Embryonic facial prominence (tissue), 1 donor: ENCODE measurements around the gene CAPSL.
"Not testable (repeated sequence)": the region's sequence is repeated elsewhere in the genome, so short reads cannot be mapped to it uniquely, and the experiment has no call there.

Experiments used
- DNase-seq: peaks from one replicate; pipeline ENCODE4 v3.0.0-alpha.2; 2016; ENCODE audit errors: extremely low spot score

CAPSL gene

DNA sequence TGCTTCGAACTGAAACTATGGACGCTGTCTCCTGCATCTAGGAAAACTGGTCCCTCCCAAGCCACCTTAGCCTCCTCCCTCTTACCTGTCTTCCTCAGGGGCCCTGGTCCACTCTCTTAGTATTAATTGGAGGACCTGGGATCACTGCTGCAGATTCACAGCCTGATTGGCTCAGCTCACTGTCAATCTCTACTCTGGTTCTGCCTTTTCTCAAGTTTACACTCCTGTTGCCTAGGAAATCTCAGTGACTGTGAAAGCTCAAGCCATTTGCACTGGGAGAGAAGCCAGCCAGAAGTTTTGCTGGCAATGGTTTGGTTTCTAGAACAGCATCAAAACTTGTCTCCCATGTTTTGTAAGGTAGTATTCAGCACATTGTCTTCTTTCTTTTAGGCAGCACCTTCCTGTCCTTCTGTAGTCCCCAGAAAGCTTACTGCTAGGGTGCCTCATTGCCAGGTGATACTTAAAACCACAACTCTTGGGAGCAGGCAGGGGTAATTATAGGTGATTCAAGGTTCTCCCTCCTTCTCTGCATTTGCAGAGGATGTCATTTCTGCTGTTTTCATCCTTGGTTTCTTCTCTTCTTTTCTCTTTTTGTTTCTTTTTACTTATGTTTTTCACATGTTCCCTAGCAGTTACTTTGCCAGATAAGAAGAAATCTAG is at the start of gene CAPSL:
TSS of gene CAPSL (minus strand) at position 55 of the 660 bp plus-strand sequence. CDS start 17,502 bp downstream, outside the sequence.
- peak; percentile 59 for DNase-seq

GRCh38 chr5:35987776-35988175 is 49.4 kb upstream of the CAPSL start:
- DNase-seq = no peak

DNA sequence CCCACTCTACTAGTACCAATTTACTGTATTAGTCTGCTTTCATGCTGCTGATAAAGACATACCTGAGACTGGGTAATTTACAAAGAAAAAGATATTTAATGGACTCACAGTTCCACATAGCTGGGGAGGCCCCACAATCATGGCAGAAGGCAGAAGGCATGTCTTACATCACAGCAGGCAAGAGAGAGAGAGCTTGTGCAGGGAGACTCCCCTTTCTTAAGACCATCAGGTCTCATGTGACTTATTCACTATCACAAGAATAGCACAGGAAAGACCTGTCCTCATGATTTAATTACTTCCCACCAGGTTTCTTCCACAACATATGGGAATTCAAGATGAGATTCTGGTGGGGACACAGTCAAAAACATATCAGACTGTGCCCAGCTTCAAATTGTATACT is 41.3 kb upstream of the CAPSL start:
- no peak for DNase-seq

- not testable (repeated sequence) for DNase-seq
These were observed 38.4 kb upstream of the CAPSL start for GRCh38 chr5:35976859-35977258.

GRCh38 chr5:35974570-35974969 is 36.1 kb upstream of the CAPSL start:
- DNase-seq = no peak

DNA sequence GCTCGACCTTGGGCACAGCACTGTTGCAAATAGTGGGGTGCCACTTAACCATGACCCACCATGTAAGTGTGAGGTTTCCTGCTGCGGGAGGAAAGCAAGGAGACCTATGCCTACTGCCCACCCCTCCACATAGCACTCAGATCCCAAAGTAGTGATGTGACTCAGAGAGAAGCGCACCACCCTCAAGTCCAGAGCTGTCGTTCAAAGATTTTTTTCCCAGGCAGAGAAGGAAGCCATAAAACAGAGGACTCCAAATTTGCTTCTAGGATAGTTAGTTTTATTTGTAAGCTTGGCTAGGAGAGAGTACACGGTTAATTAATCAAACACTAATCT is 33.4 kb upstream of the CAPSL start:
- no peak for DNase-seq

- no peak for DNase-seq
These were observed 32.9 kb upstream of the CAPSL start for GRCh38 chr5:35971186-35971877.

DNA sequence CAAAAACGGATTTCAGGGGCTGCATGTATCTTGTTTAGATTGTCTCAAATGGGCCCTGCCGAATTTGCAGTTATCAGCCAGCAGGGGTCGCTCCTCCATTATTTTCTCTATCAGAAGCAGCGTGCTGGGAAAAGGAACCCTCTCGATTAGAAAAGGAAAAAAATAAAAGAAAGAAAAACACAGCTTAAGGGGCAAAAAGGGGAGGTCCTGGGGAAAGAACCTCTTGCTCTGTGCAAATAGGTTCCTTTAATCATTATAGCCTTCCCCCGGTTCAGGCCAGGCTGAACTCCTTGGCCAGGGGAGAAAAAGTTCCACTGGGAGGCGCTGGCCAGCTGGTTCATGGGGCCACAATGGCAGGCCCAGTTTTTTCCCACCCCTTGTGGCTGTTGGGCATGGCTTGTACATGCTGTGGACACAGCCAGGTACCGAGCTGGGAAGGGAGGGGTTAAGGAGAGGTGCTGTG is 25.0 kb upstream of the CAPSL start:
- no peak for DNase-seq

DNA sequence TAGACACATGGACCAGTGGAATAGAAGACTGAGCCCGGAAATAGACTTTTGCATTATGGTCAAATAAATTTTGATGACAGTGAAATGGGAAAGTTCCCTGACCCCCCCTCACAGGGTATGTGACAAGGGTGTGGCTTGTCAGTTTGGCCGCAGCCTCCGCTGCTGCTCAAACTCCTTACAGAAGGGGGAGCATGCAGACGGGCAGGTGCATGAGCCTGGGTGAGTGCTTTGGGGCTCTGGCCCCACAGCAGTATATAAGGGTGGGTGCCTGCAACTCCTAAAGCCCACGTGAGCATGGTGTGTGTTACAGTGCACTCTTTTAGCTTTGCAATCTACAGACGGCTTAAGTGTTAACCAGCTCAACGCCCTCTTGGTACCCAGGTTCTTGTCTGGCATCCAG is 21.9 kb upstream of the CAPSL start:
- DNase-seq = no peak

- DNase-seq = no peak
These were observed 18.0 kb upstream of the CAPSL start for GRCh38 chr5:35956429-35956828.

DNA sequence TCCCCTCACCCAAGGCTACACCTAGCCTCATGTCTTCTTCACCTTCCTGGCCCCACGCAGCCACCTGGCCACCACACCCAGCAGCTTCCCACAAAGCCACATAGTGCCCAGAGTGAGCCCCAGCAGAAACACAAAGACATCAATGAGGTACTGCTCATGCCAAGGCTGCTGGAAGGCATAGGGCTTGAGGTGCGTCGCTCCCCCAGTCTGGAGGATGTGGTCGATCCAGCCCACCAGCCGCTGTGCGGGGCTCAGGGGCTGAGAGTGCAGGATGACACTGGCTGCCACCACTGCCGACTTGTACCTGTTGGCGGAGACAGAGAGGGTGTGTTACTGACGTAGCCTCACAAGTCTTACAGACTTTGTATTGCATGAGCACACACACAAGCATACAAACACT is 15.8 kb upstream of the CAPSL start:
- DNase-seq = no peak

GRCh38 chr5:35947085-35947484 is 8.7 kb upstream of the CAPSL start:
- DNase-seq = no peak

GRCh38 chr5:35939639-35940038 is 1.2 kb upstream of the CAPSL start:
- no peak for DNase-seq

- peak; percentile 49 for DNase-seq
These were observed 11.9 kb downstream of the CAPSL start for GRCh38 chr5:35926389-35927051.

GRCh38 chr5:35924950-35925722 is 13.3 kb downstream of the CAPSL start:
- no peak for DNase-seq

DNA sequence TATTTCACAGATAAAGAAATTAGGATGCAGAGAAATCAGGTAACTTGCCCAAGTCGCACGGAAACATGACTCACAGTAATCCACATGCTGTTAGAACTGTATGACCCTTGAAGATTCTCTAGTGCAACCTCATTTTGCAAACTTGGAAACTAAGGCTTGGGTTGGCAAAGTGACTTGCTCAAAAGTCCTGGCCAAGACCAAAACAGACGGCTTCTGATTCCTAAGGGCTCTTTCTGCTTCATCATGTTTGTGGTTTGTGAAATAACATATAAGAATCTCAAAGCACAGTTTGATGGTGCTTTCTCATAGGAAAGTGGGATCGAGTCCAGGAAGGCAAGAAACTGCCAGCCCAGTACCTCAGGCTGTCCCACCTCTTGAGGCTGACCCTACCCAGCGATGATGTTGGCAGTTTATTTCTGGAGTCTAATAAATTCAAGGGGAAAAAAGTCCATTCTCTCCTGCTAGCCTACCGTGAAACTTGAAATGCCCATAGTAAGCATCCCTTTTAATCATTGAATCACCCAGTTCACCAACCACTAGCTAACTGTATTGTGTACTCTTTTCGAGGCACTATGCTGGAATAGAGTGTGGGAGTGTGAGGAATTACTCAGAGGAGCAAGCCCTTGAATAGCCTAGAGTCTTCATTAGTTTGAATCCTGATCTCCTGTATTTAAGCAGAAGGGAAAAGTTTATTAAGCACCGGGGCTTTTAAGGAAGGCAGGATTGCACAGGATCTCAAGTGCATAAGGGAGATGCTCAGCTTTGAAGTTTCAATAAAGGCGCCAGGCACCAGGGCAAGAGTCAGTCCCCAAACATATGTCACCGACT is 14.1 kb downstream of the CAPSL start:
- DNase-seq = no peak

DNA sequence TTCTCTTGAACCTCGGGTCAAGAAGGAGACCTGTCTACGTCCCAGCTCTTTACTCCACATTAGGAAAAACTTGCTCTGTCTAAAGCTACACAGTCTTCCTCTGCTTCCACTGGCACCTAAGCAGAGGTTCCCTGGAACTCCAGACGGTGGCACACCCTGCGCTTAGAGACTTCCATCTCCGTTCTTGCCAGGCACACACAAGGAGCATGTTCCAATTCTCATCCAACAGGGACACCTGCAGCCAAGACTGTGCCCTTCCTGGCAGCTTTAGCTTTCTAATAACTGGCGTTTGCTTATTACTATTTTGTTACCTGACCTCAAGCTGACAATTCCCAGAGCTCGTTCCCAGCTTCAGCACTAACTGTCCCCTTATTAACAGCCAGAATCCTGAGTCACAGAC is 16.0 kb downstream of the CAPSL start:
- no peak for DNase-seq

DNA sequence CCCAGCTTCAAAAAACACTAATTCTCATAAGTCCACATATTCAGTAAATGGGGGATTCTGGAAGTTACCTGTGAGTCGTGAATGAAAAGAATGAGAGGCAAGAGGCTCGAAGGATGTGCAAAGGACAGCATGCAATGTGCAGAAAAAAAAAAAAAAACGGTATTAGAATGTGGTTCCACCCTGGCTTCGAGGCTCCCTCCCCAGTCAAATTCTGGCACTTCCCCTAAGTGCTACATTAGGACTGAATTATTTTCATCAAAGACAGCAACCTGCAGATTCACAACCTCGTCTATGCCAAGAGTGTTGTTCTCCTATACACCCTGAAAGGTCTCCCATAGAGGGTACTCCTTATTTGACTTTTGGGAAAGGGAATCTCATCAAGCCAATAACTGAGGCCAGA is 16.5 kb downstream of the CAPSL start:
- DNase-seq = no peak

- no peak for DNase-seq
These were observed 17.5 kb downstream of the CAPSL start for GRCh38 chr5:35920890-35921289.

- no peak for DNase-seq
These were observed 19.2 kb downstream of the CAPSL start for GRCh38 chr5:35919191-35919590.

- DNase-seq = no peak
These were observed 29.6 kb downstream of the CAPSL start for GRCh38 chr5:35908814-35909213.
